Stimulated activated CD4-positive, alpha-beta T cell treated with anti-CD3 and anti-CD28 coated beads, Interleukin-12 subunit alpha, Interleukin-12 subunit beta, amount 100 ng/mL, for 48 hours (primary cell): ENCODE results near the gene DSP.

Experiments
- DNase-seq, 3 donors: peaks; one replicate each; pipeline ENCODE4 v3.0.0-alpha.2; 2020; ENCODE audit warnings: low read depth in 2 of 3, low spot score in 1 of 3

The DSP gene

GRCh38 chr6:7559196-7559595 is 17.7 kb downstream of the DSP start:
- no peak for DNase-seq

GRCh38 chr6:7559651-7560385 is 18.3 kb downstream of the DSP start:
- no peak for DNase-seq

- no peak for DNase-seq
Measured at GRCh38 chr6:7561153-7561964, 19.9 kb downstream of the DSP start.

GRCh38 chr6:7562769-7563168 is 21.3 kb downstream of the DSP start:
- no peak for DNase-seq

GRCh38 chr6:7566107-7566506 is 24.6 kb downstream of the DSP start:
- DNase-seq = no peak

GRCh38 chr6:7566617-7567173 is 25.2 kb downstream of the DSP start:
- DNase-seq = no peak

- DNase-seq = no peak
Measured at GRCh38 chr6:7568021-7568420, 26.6 kb downstream of the DSP start.

- DNase-seq = no peak
Measured at GRCh38 chr6:7569082-7569481, 27.6 kb downstream of the DSP start.

GRCh38 chr6:7572213-7572943 is 30.9 kb downstream of the DSP start:
- no peak for DNase-seq

- no peak for DNase-seq
Measured at GRCh38 chr6:7574500-7574899, 33.0 kb downstream of the DSP start.

- DNase-seq = no peak
Measured at GRCh38 chr6:7578516-7578915, 37.0 kb downstream of the DSP start.

- DNase-seq = no peak
Measured at GRCh38 chr6:7578931-7579330, 37.5 kb downstream of the DSP start.

GRCh38 chr6:7579851-7580250 is 38.4 kb downstream of the DSP start:
- no peak for DNase-seq

- DNase-seq = no peak
Measured at GRCh38 chr6:7580537-7580926, 39.1 kb downstream of the DSP start.

- no peak for DNase-seq
Measured at GRCh38 chr6:7580927-7581618, 39.6 kb downstream of the DSP start.

- no peak for DNase-seq
Measured at GRCh38 chr6:7585287-7585930, 43.9 kb downstream of the DSP start.

- no peak for DNase-seq
Measured at GRCh38 chr6:7587631-7588100, 46.2 kb downstream of the DSP start.

- DNase-seq = no peak
Measured at GRCh38 chr6:7588506-7588905, 47.0 kb downstream of the DSP start.

- DNase-seq = no peak
Measured at GRCh38 chr6:7589221-7589620, 47.8 kb downstream of the DSP start.
